NCI-H1694 (cell line): ENCODE results near the gene HS3ST2.

Source experiments
- DNase-seq: peaks from one replicate; lab custom pipeline; 2025; lab: John Stamatoyannopoulos, UW

HS3ST2 gene

DNA sequence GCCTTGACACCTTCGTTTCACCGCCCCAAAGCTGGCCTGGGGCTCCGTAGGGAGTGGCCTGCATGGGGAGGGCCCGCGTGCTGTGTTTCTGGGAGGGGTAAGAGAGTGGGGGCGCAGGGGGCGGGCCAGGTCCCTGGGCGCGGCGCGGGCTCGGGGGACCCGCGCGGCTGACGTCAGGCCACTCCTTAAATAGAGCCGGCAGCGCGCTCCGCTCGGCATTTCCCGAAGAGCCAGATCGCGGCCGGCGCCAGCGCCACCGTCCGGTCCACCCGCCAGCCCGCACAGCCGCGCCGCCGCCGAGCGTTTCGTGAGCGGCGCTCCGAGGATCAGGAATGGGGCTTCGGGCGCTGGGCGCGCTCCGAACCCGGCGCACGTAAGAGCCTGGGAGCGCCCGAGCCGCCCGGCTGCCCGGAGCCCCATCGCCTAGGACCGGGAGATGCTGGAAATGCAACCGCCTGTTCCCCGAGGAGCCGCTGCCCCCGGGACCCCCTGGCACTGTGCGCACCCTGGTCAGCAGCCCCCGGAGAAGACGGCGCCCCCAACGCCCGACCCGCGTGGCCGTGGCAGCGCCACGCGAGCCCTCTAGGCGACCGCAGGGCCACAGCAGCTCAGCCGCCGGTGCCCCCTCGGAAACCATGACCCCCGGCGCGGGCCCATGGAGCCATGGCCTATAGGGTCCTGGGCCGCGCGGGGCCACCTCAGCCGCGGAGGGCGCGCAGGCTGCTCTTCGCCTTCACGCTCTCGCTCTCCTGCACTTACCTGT is at the start of gene HS3ST2:
HS3ST2 (plus strand) TSS at position 215 of the 763 bp plus-strand sequence; CDS start at position 664, 449 bp downstream.
- no peak for DNase-seq

GRCh38 chr16:22764662-22765327 is 49.2 kb upstream of the HS3ST2 start:
- DNase-seq, result no peak

GRCh38 chr16:22765479-22765878 is 48.5 kb upstream of the HS3ST2 start:
- DNase-seq, result no peak

- DNase-seq, result no peak
Observed at GRCh38 chr16:22770866-22771265, 43.1 kb upstream of the HS3ST2 start.

- DNase-seq, result no peak
Observed at GRCh38 chr16:22771551-22771950, 42.4 kb upstream of the HS3ST2 start.

DNA sequence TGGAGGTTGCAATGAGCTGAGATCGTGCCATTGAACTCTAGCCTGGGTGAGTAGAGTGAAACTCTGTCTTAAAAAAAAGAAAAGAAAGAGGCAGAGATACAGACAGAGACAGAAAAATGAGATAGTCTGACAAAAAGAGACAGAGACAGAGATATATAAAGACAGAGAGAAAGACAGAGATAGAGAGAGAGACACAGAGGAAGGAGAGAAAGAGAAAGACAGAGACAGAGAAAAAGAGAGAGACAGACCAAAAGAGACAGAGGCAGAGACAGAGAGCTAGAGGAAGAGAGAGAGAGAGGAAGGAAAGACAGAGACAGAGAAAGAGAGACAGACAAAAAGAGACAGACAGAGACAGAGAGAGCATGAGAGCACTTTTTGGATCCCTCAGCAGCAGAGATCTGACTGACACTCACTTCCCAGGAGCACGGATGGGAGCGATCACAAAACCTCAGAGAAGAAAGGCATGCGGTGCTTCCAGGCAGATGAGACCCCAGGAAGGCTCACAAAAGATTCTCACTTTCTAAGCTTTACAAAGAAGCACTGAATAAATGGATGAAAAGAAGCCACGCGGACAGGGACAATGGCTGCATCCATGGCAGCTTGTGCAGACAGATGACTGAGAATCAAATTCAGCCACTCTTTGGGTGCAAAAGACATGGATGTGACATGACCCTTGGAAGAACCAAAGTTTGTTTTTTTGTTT is 38.6 kb upstream of the HS3ST2 start:
- DNase-seq, result no peak

DNA sequence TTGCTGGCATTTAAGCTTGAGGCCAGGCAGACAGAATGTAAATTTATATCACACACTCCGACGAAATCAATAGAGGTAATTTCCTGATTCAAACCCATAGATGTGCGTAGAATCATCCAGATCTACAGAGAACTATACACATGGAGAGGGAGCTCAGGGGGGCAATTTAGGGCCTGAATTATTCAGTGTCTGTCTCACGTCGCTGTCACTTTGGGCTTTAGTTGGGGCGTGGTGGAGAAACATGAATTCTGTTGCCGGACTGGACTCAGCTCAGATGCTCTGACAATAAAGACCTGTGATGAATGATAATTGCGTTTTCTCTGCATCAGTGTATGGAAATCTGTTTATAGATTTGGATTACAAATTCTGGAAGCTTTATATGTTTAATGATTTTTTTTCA is 32.5 kb upstream of the HS3ST2 start:
- DNase-seq, result no peak

DNA sequence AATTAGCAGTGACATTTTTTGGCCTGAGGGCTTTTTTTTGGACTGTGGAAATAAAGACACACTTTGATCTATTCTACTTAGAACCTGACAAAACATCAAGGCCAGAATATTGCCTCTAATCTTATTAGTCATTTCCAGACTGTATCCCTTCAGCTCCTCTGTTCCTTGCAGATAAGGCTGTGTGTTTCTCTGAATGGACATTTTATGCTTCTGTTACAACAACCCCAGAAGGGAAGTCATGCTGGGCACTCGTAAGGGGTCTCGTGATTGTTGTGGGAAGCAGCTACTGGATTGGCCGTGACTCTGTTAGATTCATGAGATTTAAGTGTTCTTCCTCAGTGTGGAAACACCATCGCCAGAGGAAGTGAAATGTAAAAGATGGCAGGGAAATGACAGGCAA is 31.6 kb upstream of the HS3ST2 start:
- DNase-seq, result no peak

- DNase-seq, result no peak
Observed at GRCh38 chr16:22784690-22785214, 29.2 kb upstream of the HS3ST2 start.

GRCh38 chr16:22785552-22785951 is 28.4 kb upstream of the HS3ST2 start:
- DNase-seq, result no peak

DNA sequence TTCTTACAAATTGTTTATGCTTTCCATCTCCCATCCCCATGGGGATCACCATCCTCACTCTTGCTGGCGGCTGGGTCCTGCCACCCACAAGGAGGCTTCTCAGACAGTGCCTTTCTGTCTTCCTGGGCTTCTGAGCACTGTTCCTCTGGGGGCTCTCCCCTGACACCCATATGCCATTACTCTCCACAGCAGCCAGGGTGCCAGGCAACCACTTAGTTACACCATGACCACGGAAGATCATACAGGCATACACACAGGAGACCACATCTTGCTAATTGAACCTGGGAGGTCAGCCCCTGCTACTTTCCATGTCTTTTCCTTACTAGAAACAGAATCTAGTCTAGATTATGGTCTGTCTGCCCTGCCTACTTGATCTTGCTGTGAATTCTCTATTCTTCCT is 27.7 kb upstream of the HS3ST2 start:
- no peak for DNase-seq

- no peak for DNase-seq
Observed at GRCh38 chr16:22786691-22787090, 27.3 kb upstream of the HS3ST2 start.

DNA sequence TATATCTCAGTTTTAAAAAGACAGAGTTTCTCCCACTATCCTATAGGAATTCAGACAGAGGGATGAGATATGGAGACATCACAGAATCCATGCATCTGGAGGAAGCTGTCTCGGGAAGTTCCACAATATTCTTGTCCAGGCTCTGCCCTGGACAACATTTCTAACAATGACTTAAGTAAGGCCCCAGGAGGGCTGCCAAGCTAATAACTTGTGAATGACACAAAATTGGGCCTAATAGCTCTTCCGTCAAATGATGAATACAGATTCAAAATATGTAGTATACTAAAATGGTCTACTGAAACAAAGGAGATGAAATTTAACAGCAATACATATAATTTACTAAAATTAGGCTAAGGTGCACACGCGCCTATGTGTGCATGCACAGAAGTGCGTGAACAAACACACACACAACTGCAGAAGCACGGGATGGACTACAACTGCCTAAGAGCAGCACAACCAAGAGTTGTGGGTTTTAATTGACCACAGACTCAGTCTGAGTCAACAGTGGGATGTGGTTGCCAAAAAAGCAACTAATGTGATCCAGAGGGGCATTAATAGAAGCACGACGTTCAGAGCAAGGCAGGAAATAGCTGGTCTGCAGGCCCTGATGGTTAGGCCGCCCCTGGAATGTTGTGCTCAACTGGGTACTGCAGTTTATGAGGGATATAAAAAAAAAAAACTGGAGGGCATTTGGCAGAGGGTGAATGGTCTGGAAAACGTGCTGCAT is 26.3 kb upstream of the HS3ST2 start:
- no peak for DNase-seq

GRCh38 chr16:22788193-22788530 is 25.8 kb upstream of the HS3ST2 start:
- no peak for DNase-seq

GRCh38 chr16:22789281-22789945 is 24.5 kb upstream of the HS3ST2 start:
- DNase-seq, result no peak

GRCh38 chr16:22797551-22797950 is 16.4 kb upstream of the HS3ST2 start:
- DNase-seq, result no peak

DNA sequence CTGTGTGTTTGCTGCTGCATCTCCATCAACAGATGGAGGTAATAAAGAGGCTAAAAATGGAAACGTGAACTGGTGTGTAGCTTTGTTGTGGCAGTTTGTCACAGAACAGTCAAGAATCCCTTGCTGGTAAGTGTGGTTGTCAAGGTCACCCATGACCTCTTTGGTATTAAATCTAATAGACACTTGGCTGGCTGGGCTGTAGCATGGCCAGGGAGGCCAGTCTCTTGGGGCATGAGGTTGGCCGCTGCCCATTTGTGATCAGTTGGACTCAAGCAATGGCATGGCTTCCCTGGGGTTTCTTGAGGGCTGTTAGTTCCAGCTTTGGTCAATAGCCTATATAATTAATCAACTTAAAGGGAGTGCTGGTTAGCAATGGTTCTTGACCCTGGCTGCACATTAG is 14.8 kb upstream of the HS3ST2 start:
- no peak for DNase-seq

DNA sequence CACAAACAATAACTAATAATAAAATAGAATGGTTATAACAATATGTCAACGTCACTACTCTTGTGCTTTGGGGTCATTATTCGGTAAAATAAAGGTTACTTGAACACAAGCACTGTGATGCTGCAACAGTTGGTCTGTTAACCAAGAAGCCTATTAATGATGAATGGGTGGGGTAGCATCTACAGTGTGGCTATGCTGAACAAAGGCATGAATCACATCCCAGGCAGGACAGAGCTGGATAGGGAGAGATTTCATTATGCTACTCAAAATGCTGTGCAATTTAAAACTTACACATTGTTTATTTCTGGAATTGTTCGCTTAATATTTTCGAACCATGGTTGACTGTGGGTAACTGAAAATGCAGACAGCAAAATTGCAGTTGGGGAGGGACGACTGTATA is 9.1 kb upstream of the HS3ST2 start:
- no peak for DNase-seq

DNA sequence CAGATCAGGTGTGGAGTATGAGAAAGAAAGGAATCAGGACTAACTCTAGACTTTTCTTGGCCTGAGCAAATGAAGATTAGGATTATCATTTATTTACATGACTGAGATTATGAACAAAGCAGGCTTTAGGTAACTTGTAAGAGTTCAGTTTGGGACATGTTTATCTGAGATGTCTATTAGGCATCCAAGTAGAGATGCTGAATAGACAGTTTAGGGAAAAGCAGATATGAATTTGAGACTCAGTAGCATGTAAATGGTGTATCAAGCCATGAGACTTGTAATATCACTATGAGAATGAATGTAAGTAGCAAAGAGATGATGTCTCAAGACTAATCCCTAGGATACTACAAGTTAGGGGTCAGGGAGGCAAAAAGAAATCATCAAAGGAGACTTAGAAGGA is 8.6 kb upstream of the HS3ST2 start:
- no peak for DNase-seq

DNA sequence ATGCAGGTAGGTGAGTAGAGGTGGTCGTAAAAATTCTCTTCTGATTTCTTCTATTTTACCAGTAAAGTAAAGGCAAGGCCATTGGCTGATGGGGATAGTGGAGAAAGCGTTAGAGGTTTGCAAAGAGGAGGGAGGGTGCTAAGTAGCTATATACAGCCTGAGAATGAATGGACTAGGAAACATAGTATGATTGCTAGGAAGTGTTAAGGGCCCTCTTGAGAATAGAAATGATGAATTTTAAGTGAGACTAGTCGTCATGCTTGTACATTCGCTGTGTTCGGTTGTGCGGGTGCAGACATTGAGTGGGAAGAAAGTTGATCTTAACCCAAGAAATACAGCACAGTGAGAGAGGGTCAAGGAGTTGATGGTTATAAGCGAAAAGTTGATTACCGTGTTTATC is 7.2 kb upstream of the HS3ST2 start:
- no peak for DNase-seq

- DNase-seq, result no peak
Observed at GRCh38 chr16:22810226-22810625, 3.7 kb upstream of the HS3ST2 start.
